HCT116 (cell line): Measurements from ENCODE around the gene ARSG. TPM values are rescaled to one million over a fixed set of nuclear protein-coding genes. Genes with fewer than 3 reads are reported as not detected.

ENCODE experiments used
- ATAC-seq: fragments of 200-7000 bp; cut with Tn5 transposase; 2 replicates; pipeline ENCODE4 v1.9.1; 2020; ENCODE audit warnings: mild to moderate bottlenecking, moderate library complexity
- BruUV-seq: library from RNA; stranded (reverse); fragments of 400-500 nt; replicated peaks from 2 replicates; lab custom pipeline; 2021; lab: Mats Ljungman, UMichigan
- CTCF ChIA-PET: fragments of 300-600 bp; sonication (Branson Sonifier 250); formaldehyde crosslinking; loops from one replicate; lab custom pipeline; 2021; ENCODE audit warnings: antibody characterized with exemption; lab: Charles Lee
- POLR2A ChIA-PET: fragments of 300-600, 350-600 bp; sonication (Branson Sonifier 250); formaldehyde crosslinking; loops from one replicate; lab custom pipeline; 2021; ENCODE audit warnings: antibody characterized with exemption; lab: Charles Lee
- RAD21 ChIA-PET, 2 experiments: fragments of 300-600 bp; sonication (Branson Sonifier 250); formaldehyde crosslinking; loops; one replicate each; lab custom pipeline; 2023; ENCODE audit warnings: low total read pairs in 2 of 2; ENCODE audit not compliant: uncharacterized antibody in 2 of 2, unreplicated experiment in 2 of 2, low non-redundant PET in 1 of 2; lab: Charles Lee
- DNase-seq: peaks from one replicate; pipeline ENCODE4 v3.0.0-alpha.2; 2010; ENCODE audit warnings: low read depth, low spot score
- H2AFZ ChIP-seq: fragments of 200-600 bp; shearing (Covaris generic), sonication (generic); 2 replicates; pipeline ENCODE4 v1.6.1; 2017; ENCODE audit warnings: low read depth, mixed run types, mixed read lengths, antibody characterized with exemption, low read length; ENCODE audit not compliant: poor library complexity, severe bottlenecking
- H3K27ac ChIP-seq: 2 replicates; pipeline ENCODE4 v1.5.1; 2012; ENCODE audit warnings: low read depth, low read length
- H3K27me3 ChIP-seq: fragments of 200-600 bp; sonication (generic); 2 replicates; pipeline ENCODE4 v1.6.1; 2016; ENCODE audit warnings: mixed run types, low read length, mixed read lengths; ENCODE audit not compliant: insufficient read depth
- H3K36me3 ChIP-seq, 2 experiments: fragments of 200-500 bp in 1 of 2; fragments of 200-600 bp in 1 of 2; sonication (Bioruptor generic) in 1 of 2; sonication (generic) in 1 of 2; 2 replicates each; pipeline versions ENCODE4 v1.5.1 to v1.6.1; 2014 to 2016; ENCODE audit warnings: low read length in 2 of 2, inconsistent platforms in 1 of 2, mixed read lengths in 1 of 2, mixed run types in 1 of 2; ENCODE audit not compliant: insufficient read depth in 2 of 2, control insufficient read depth in 1 of 2
- H3K4me1 ChIP-seq, 2 experiments: fragments of 200-600 bp in 1 of 2; sonication (generic) in 1 of 2; 2 replicates each; pipeline versions ENCODE4 v1.5.1 to v1.6.1; 2012 to 2017; ENCODE audit warnings: low read length in 2 of 2, inconsistent platforms in 1 of 2, mild to moderate bottlenecking in 1 of 2, mixed read lengths in 1 of 2, mixed run types in 1 of 2, moderate library complexity in 1 of 2; ENCODE audit not compliant: insufficient read depth in 2 of 2, control insufficient read depth in 1 of 2
- H3K4me2 ChIP-seq: fragments of 200-600 bp; sonication (generic); 2 replicates; pipeline ENCODE4 v1.6.1; 2017; ENCODE audit warnings: mixed run types, low read length, mixed read lengths
- H3K4me3 ChIP-seq, 2 experiments: fragments of 200-600 bp in 1 of 2; sonication (generic) in 1 of 2; replicated peaks in 1 of 2; 2 replicates each; pipeline ENCODE4 v1.5.1; 2011 to 2016; ENCODE audit warnings: low read length in 2 of 2, control low read depth in 1 of 2, low read depth in 1 of 2, mild to moderate bottlenecking in 1 of 2, mixed read lengths in 1 of 2, mixed run types in 1 of 2
- H3K79me2 ChIP-seq: fragments of 200-600 bp; sonication (generic); 2 replicates; pipeline ENCODE4 v1.6.1; 2017; ENCODE audit warnings: mild to moderate bottlenecking, mixed run types, low read length, moderate library complexity, mixed read lengths; ENCODE audit not compliant: insufficient read depth
- H3K9ac ChIP-seq: fragments of 200-600 bp; sonication (generic); 2 replicates; pipeline ENCODE4 v1.6.1; 2016; ENCODE audit warnings: low read length, mixed read lengths
- H3K9me2 ChIP-seq: fragments of 200-600 bp; sonication (generic), shearing (Covaris generic); 2 replicates; pipeline ENCODE4 v1.6.1; 2017; ENCODE audit warnings: mixed run types, mild to moderate bottlenecking, moderate library complexity; ENCODE audit not compliant: insufficient read depth
- H3K9me3 ChIP-seq, 2 experiments: fragments of 200-500 bp in 1 of 2; fragments of 200-600 bp in 1 of 2; sonication (Bioruptor generic) in 1 of 2; sonication (generic) in 1 of 2; 2 replicates each; pipeline ENCODE4 v1.6.1; 2014 to 2017; ENCODE audit warnings: low read length in 2 of 2, mixed read lengths in 2 of 2, inconsistent platforms in 1 of 2, low read depth in 1 of 2, mild to moderate bottlenecking in 1 of 2, mixed run types in 1 of 2, moderate library complexity in 1 of 2; ENCODE audit not compliant: control insufficient read depth in 1 of 2, insufficient read depth in 1 of 2
- H4K20me1 ChIP-seq: fragments of 200-600 bp; sonication (generic), shearing (Covaris generic); 2 replicates; pipeline ENCODE4 v1.6.1; 2017; ENCODE audit warnings: mixed run types, mild to moderate bottlenecking, moderate library complexity; ENCODE audit not compliant: insufficient read depth
- CBX3 ChIP-seq: IDR thresholded peaks from 2 replicates; pipeline ENCODE4 v1.6.1; 2012; ENCODE audit warnings: low read depth
- ELF1 ChIP-seq: IDR thresholded peaks from 2 replicates; pipeline ENCODE4 v1.6.1; 2012; ENCODE audit warnings: low read depth, borderline replicate concordance
- EZH2 ChIP-seq: fragments of 200-600 bp; sonication (generic); IDR thresholded peaks from 2 replicates; pipeline ENCODE4 v1.6.1; 2017; ENCODE audit warnings: antibody characterized with exemption, mixed run types
- POLR2A ChIP-seq: IDR thresholded peaks from 2 replicates; pipeline ENCODE4 v1.7.0; 2011; ENCODE audit warnings: borderline replicate concordance; ENCODE audit not compliant: insufficient read depth, insufficient read length; ENCODE audit errors: extremely low read depth
- TCF7L2 ChIP-seq: IDR thresholded peaks from 2 replicates; pipeline ENCODE4 v1.7.0; 2011; ENCODE audit warnings: borderline replicate concordance, inconsistent platforms; ENCODE audit not compliant: insufficient read depth, insufficient read length; ENCODE audit errors: extremely low read depth
- intact Hi-C: fragments of 100-400 bp; cut with micrococcal nuclease; formaldehyde crosslinking; loops from 2 replicates; pipeline ENCODE4 v1.10.0; 2022
- total RNA-seq: library from RNA; stranded (reverse); gene quantifications from one replicate; pipeline ENCODE4 v1.2.1, GENCODE V29; 2021; ENCODE audit not compliant: unreplicated experiment
- TF ChIP-seq, protein P1 (sequence below): IDR thresholded peaks from 2 replicates; pipeline ENCODE4 v1.6.1; 2012
- TF ChIP-seq, protein P2 (sequence below): IDR thresholded peaks from 2 replicates; pipeline ENCODE4 v1.6.1; 2011; ENCODE audit warnings: mild to moderate bottlenecking, low read length, moderate library complexity; ENCODE audit not compliant: insufficient replicate concordance; ENCODE audit errors: extremely low read depth

ARSG gene
- total RNA-seq, 1 experiment from 2014 or later, result 17.1 TPM

- Histone ChIP-seq H3K9me3 (no peaks in the 10 kb centered on the region), H3K79me2 (no peaks in the 10 kb centered on the region), H3K4me1 (peaks cover 15 to 28% of the 10 kb centered on the region in 2 experiments), H2AFZ (no peak overlapping the region), H3K9me2 (no peaks in the 10 kb centered on the region), H3K4me2 (peak overlapping the region; percentile 19), H3K27me3 (no peaks in the 10 kb centered on the region), H3K4me3 (no peak overlapping the region), H3K9ac (no peak overlapping the region), H4K20me1 (no peaks in the 10 kb centered on the region), H3K27ac (peak overlapping the region; percentile 4; the same call in 1 of the 2 replicates), H3K36me3 (no peaks in the 10 kb centered on the region)
- ChIA-PET CTCF (interaction anchor here (1.0 kb wide), 1 partner anchor 10 kb away, joined by 5 read pairs; no protein-coding TSS in a partner anchor), RAD21 (interaction anchor here in 1 of 2 experiments (0.6 to 2.2 kb wide), 2 partner anchors 11 to 70 kb away, joined by 3 to 7 read pairs; no protein-coding TSS in a partner anchor), POLR2A (interaction anchor here (0.9 to 1.2 kb wide), 2 partner anchors 12 to 55 kb away, joined by 3 read pairs; no protein-coding TSS in a partner anchor)
- no peak for DNase-seq
- ATAC-seq, result peak; percentile 46
- intact Hi-C loops, result no loop called here
- BruUV-seq, result no TSS peak
- TF ChIP-seq CBX3 (no peak), TCF7L2 (no peak), EZH2 (no peak), ELF1 (no peak), POLR2A (no peak)
- TF ChIP-seq, protein P1, sequence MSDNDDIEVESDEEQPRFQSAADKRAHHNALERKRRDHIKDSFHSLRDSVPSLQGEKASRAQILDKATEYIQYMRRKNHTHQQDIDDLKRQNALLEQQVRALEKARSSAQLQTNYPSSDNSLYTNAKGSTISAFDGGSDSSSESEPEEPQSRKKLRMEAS, result no peak
- TF ChIP-seq, protein P2, sequence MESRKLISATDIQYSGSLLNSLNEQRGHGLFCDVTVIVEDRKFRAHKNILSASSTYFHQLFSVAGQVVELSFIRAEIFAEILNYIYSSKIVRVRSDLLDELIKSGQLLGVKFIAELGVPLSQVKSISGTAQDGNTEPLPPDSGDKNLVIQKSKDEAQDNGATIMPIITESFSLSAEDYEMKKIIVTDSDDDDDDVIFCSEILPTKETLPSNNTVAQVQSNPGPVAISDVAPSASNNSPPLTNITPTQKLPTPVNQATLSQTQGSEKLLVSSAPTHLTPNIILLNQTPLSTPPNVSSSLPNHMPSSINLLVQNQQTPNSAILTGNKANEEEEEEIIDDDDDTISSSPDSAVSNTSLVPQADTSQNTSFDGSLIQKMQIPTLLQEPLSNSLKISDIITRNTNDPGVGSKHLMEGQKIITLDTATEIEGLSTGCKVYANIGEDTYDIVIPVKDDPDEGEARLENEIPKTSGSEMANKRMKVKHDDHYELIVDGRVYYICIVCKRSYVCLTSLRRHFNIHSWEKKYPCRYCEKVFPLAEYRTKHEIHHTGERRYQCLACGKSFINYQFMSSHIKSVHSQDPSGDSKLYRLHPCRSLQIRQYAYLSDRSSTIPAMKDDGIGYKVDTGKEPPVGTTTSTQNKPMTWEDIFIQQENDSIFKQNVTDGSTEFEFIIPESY, result no peak
Observed at GRCh38 chr17:68328676-68329075, 37.4 kb downstream of the ARSG start.
